ENCODE results near the gene TSSK2.

Gene TSSK2

GRCh38 chr22:19125474-19126308 lies 5.4 kb upstream of the TSSK2 start:
- no peak for DNase-seq

DNA sequence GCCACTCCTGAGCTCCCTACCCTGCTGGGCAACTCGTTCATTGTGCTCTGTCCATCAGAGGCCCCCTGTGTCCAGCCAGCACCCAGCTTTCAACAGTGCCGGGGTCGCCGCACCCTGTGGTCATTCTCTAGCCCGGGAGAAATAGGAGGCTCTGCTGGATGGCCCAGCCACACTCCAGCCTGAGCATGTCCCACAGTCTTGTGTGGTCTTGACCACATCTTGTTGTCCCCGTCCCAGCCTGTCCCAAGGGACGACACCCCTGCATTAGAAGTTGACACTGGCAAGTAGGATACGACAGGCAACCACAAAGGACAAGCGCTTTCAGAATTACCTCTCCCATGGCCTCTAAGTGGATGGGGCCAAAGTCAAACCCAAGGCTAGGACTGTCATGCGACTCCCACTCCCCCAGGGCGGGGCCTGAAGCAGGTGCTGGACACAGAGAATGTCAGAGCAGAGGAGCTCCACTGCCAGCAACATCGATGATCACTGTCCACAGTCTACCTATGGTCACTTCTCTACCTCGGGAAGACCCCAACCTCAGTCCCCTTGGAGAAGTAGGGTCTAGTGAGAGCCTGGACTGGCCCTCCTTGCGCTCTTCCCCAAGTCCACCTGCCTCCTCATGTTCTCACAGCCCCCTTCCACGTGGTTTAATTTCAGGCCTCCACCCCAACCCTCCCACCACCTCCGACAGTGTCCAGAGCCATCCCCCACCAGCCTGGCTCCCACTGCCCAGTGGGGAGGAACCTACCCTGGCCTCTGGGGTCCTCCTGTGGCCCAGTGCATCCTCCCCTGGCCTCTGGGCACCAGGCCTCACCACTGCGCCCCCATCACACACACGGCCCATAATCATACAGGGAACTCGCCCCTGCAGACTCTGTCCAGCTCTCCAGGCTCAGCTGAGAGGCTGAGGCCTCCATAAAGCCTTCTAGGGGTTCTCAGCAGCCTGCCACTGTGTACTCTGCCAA lies 4.5 kb upstream of the TSSK2 start:
- no peak for DNase-seq

GRCh38 chr22:19127329-19128008 lies 3.6 kb upstream of the TSSK2 start:
- DNase-seq: no peak

DNA sequence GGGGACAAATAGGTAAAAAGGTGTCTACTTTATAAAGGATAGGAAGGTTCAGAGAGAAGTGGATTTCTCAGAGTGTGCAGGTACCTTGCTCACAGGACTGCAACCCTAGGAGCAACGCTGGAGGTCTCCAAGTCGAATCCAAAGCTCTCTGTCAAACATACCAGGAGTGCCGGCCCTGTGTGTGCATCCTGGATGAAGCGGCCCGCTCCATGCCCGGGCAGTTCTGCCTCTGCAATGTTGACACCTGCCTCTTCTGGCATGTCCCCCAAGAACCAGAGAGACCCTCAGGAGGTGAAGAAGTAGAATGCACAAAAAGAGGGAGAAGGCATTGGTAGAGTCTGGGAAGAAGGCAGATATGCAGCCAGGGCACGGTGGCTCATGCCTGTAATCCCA lies 3.1 kb upstream of the TSSK2 start:
- DNase-seq: no peak

DNA sequence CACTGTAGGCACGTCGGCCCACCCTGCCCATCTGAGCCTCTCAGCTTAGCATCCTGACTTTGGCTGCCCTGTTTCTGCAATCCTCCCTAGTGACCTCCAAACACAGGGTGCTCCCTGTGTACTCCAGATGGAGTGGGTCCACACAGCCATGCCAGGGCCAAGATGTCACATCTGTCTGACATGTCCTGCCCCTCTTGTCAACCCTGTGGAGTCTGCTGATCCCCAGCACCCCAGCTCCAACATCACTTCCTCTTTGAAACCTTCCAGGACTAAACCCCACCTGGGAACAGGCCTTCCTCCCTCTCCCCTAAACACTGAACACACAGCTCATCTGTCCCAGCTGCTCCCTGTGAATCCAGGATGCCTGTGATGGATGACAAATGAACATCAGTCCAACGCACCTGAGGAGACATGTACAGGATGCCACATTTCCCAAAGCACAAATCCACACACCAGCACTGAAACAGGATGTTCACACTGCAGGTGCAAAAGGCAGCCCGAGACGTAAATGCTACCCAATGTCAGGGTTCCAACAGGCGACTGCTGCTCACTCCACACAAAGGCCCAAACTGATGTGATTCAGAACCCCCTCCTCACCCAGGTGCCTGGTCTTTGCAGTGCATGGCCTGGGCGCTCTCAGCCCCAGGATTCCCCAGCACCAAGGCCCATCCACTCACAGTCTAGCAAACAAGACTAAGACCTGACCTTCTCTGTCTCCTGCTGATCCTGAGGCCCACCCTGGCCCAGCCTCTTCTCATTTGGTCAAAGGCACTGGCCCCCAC lies 2.0 kb upstream of the TSSK2 start:
- DNase-seq: no peak

- DNase-seq: no peak
These were observed 1.2 kb upstream of the TSSK2 start for GRCh38 chr22:19129871-19130270.

DNA sequence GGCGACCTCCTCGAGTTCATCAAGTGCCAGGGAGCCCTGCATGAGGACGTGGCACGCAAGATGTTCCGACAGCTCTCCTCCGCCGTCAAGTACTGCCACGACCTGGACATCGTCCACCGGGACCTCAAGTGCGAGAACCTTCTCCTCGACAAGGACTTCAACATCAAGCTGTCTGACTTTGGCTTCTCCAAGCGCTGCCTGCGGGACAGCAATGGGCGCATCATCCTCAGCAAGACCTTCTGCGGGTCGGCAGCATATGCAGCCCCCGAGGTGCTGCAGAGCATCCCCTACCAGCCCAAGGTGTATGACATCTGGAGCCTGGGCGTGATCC lies 542 bp downstream of the TSSK2 start:
- DNase-seq: no peak

DNA sequence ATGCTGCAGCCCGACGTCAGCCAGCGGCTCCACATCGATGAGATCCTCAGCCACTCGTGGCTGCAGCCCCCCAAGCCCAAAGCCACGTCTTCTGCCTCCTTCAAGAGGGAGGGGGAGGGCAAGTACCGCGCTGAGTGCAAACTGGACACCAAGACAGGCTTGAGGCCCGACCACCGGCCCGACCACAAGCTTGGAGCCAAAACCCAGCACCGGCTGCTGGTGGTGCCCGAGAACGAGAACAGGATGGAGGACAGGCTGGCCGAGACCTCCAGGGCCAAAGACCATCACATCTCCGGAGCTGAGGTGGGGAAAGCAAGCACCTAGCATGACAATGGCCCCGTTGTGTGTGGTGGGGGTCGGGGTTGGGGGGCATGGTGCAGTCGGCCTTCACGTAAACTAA lies 1.0 kb downstream of the TSSK2 start:
- no peak for DNase-seq

DNA sequence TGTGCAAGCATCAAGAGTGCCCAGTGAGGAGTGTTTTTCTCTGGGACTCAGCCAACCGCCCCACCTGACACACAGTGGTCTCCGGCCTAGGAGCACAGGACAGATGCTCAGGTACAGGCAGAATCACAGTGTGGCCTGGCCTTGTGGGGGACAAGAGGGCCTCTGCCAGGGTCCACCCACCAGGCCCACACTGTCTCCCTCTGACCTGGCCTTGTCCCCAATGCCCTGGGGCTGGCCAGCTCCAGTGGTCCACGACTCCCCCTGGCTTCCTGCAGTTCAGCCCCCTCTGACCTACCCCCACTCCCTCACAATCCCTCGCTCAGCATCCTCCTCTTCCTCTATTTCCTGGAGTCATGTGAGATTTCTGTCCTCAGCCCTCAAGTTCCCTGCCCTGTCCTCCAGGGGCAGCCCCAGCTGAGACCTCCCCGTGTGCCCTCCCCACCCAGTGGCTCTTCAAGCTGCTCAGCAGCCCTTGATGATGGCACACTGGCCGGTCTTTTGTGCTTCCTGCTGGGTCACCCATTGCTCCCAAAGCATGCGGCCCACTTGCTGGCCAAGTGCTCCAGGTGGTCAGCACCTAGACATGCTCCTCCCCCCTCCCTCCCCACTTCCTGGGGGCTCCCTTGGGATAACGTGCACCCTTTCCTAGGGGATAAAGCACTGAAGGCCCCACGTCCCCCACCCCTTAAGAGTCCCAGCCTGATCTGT lies 1.7 kb downstream of the TSSK2 start:
- DNase-seq: no peak

DNA sequence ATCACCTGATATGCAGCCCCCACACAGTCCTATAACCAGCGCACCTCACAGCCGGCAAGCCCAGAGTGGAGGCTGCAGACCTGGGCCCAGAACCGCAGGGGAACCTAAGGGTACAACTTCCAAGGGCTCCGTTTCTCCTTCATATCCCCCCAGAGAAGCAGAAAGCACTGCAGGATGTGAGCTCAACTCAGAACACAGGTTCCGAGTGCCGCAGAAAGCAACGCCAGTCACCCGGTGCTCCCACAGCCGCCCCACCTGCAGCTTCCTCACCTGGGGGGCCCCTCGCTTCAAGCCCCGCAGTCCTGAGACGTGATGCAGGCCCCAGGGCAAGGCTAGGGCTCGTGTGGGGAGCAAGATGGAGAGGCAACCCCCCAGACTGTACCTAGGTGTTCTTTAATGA lies 2.5 kb downstream of the TSSK2 start:
- DNase-seq: no peak

- DNase-seq: no peak
These were observed 3.2 kb downstream of the TSSK2 start for GRCh38 chr22:19134176-19134831.

DNA sequence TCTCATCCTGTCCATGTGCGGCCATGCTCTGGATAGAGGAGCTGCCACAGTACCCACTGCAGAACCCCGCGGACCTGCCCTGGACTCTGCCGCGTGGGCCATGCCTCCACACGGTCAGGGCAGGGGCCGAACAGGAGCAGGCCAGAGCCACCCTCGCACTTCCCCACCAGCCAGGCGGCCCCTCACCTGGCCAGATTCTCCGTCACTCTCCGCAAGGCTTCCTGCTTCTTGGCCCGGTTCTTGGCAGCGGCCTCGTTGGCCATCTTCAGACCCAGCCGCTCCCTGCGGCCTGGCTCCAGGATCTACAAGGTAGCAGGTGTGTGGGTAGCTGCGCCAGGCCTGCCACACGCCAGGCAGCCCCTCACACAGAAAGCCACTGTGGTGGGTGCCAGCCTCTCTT lies 3.8 kb downstream of the TSSK2 start:
- DNase-seq: no peak

GRCh38 chr22:19136915-19137314 lies 5.8 kb downstream of the TSSK2 start:
- no peak for DNase-seq

DNA sequence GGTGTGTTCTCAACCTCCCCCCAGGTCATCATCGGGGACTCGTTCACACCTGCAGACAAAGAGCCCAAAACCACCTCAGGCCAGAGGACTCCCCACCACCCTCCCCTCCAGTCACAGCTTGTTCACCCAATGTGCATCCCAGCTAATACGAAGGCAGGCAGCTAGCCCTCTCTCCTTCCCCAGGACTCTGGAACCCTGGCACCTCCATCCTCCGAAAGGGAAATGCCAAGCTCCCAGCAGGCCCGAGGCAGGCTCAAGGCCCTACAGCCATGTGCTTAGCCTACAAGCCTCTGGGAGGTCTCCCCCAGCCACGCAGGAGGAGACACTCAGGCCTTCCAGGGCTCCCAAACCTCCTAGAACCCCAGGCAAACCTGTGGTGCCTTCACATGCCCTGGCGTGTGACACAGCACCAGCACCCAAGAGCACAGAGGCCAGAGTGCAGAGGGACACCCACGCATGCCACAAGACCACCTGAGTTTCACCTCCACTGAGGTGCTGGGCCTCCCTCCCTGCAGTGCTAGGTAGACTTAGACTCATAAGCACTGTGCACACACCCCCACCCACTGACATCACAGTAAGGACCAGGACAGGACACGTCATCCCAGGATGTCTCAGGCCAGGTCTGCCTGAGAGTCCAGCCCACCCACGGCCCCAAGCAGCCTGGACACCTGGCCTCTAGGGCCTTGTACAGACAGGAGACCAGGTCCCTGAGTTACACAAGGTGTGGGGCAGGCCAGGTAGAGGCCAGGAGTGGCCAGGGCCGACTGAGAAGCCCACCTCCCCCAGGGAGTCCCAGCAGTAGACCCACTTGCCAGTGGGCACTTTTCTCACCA lies 6.5 kb downstream of the TSSK2 start:
- no peak for DNase-seq

DNA sequence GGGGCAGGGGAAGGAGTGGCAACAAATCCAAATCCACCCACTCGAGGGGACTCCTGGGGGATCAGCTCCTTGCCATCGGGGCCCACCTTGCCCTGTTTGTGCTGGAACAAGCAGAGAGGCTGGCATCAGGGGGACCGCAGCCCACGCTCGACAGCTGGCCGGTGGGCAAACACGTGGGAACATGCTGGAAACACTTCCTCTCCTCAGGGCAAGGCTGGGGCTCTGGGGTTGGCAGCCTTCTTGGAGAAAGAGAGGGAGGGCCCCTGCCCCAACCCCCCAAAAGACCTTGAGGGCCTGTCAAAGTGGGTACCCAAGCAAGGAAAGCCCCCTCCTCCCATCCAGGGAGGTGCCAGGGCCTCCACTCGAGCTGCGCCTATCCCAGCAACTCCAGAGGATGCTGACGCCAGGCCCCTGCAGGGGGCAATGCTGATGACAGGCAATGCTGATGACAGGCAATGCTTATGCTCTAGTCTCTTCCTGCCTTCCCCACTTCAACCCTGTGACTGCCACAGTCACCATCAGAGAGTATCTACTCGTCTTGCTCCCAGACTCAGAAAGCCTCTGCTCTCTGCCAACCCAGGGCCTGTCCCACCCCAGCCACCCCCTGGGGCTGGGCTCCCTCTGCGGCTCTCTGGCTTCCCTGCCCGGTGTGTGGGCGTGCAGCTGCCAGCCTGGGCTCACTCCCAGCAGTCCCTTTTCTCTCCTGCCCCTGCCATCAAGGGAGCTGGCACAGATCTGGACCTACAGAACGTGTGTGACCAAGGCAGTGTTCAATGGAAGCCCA lies 7.3 kb downstream of the TSSK2 start:
- DNase-seq: no peak

GRCh38 chr22:19139001-19139356 lies 7.9 kb downstream of the TSSK2 start:
- DNase-seq: no peak

DNA sequence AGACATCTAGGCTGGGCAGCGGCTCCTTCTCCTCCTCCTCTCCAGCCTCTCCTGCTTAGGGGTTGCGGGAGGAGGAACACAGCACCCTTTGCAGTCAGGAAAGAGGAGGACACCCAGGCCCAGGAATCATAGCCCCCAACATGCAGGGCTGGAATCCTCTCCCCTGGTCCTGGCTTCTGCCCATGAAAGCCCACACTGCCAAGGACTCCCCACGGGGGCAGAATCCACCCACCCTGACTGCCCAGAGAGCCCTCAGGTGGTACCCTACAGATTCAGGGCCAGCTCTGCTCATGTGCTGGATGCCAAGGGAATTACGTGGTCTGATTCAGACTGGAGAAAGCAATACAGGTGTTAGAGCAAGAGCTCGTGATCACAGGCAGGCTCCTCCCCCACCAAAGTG lies 8.9 kb downstream of the TSSK2 start:
- no peak for DNase-seq

GRCh38 chr22:19142394-19142793 lies 11.3 kb downstream of the TSSK2 start:
- DNase-seq: no peak

GRCh38 chr22:19143212-19143611 lies 12.1 kb downstream of the TSSK2 start:
- DNase-seq: no peak

DNA sequence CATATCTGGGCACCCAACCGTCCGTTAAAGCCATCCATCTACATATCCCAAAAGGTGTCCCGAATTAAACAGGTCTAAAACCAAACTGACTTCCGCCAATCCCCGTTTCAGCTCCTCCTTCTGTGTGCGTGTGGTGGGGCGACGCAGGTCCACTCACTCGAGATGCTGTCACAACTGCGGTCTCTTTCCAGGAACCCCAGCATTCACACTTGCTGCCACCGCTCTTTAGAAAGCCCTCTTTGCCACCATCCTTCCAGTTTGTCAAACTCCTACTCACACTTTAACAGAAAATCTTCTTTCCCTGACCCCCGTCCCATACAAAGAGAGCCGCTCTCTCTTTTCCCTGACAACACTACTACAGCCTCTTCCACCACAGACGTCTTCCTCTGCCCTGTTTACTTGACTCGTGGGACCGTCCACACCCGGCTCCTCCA lies 12.9 kb downstream of the TSSK2 start:
- DNase-seq: no peak
